ENCODE measurements around the gene FAM171A2. TPM values are rescaled to one million over a fixed set of nuclear protein-coding genes. Genes with fewer than 3 reads are reported as not detected.

FAM171A2 gene
- total RNA-seq, 1 donor from 2014 or later, result 6.1 TPM

DNA sequence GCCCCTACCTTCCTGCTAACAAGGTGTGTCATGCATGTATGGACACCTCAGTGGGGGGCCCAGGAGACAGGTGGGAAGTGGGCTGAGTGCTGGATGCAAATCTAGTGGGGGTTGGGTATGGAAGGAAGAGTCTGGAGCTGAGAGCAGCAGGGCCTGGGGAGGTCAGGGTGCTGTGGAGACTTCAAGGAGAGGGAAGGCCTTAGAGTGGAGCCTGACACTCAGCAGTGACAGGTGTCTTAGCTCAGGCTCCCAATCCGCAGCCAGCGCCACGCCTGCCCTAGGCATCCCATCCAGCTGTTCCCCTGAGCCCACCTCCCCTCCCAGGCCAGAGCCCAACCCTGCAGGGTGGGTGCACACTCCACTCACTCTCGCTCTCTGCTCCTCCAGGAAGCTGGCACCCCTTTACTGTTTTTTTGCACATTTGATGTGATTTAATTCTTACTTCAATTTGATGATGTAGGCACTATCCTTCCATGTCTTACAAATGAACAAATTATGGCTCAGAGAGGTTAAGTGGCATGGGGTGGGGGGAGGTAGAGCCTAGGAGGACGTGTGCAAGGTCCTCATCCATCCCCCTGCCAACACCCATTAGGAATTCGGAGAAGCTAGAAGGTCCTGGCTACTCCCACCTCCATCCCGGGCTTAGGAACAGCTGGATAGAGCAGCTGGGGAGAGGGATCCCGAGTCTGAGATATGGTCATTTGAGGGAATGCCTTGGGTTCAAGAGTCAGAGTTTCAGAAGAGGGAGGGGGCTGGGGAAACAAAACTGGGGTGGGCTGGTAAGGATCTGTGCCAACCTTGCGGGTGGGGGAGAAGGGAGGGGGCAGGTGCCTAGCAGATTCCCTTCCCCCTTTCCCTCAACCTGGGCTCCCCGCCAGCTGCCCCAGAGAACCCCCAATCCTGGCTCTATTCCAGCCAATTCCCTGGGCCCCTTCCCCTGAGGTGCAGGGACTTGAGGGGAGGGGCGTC is 2.1 kb downstream of the FAM171A2 start:
- DNase-seq (ENCODE audit: low read depth, low spot score), result no peak

DNA sequence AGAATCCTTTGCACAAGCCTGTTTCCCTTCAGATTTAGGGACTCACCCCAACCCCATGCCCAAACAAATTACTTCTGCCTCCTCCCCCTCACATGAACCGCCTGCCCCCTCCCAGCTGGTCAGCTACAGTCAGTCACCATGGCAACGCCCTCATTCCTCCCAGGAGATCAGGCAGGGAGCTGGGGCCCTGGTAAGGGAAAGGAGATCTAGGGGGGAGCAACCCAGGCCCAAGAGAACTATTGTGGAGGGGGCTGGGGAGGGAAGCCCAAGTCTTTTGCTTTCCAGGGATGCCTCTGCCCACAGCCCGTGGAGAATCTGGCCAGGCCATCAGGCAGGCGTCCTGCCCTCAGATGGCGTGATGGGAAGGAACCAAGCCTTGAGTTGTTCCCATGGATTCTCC is 2.8 kb downstream of the FAM171A2 start:
- no peak for DNase-seq (ENCODE audit: low read depth, low spot score)

DNA sequence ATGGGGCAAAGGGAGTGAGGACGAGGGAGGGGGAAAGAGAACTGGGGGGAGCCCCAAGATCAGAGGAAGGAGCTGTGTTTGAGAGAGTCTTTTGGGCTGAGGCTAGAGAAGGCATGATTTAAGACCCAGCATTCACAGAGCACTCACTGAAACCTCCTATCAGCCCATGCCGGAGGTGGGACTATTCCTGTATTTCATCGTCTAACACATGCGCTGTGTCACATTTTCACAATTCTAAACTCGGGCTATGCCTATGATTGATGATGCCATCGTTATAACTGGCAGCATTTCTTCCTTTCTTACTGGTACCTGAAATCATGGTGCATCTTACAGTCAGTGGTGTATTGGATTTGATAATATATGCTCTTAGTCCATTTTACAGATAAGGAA is 3.5 kb downstream of the FAM171A2 start:
- DNase-seq (ENCODE audit: low read depth, low spot score), result no peak

DNA sequence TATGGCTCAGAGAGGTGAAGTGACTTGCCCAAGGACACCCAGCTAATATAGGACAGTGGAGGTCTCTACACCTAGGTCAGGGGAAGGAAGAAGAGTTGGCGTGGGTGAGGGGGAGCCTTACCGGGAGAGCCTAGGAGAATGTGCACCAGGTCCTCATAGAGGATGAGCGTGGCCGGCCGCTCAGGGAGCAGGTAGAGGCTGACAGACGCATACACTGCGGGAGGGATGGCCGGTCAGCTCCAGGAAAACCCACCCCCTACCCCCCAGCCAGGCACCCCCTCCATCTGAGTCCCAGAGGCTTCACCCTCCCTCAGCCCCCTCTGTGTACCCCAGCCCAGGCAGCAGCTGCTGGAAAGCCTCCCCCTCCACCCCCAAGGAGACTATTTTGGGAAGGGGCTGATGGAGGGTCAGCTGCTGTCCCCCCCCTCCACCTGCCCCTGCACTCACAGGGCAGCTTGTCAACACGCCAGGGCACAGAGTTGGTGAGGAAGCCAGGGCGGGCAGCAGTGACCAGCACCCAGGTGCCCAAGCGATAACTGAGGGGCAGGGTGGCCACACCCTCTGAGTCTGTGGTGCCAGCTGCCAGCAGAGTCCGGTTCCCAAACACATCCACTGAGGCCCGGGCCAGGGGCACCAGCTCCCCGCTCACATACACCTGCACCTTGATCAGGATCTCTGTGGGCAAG is 4.1 kb downstream of the FAM171A2 start:
- no peak for DNase-seq (ENCODE audit: low read depth, low spot score)

DNA sequence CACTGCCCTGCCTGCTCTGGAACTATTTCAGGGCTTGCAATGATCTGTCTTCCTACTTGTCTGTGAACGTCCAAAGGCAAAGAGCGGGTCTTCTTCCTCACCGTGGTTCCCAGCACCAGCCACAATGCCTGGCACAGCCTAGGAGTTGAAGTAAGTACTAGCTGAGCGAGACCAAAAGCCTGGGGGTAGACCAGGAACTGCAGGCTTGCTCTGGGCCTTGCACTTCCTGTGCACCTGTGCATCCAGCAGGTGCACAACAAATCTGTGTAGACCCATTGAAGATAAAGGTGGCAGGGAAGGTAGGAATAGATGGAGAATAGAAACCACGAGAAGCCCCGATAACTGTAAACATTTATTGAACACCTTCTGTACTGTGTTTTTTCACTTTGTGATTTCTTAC is 4.6 kb downstream of the FAM171A2 start:
- no peak for DNase-seq (ENCODE audit: low read depth, low spot score)

DNA sequence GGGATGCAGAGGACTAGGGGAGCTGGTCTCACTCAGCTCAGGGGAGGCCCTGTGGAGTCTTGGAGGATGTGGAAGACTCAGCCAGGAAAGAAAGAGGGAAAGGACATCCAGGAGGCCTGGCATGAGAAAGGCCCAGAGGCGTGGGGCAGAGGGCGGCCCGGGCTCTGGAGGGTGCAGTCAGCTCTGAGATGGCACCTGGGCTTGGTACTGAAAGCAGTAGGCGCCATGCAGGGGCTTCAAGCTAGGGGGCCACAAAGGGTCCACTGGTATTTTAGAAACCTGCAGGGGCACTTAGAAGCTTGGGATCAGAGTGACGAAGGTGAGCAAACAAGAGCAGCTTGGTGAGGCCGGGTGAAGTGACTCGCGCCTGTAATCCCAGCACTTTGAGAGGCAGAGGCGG is 5.6 kb downstream of the FAM171A2 start:
- DNase-seq (ENCODE audit: low read depth, low spot score), result no peak

DNA sequence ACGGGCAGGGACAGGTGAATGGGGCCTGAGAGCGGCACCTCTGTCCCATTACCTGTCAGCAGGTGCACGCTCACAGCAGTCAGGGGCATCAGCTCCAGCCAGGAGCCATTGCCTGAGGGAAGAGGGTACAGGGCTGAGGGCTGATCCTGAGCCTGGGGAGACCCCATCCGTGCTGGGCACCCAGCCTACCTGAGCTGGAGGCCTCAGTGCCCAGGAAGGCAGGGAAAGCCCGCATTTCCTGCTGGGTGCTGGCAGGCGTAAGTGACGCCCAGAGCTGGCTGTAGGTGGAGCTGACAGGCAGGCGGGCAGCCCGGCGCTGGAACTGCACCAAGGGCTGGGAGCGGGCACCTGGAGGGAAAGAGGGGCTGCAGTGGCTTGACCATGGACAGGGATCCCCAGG is 7.4 kb downstream of the FAM171A2 start:
- DNase-seq (ENCODE audit: low read depth, low spot score), result no peak

DNA sequence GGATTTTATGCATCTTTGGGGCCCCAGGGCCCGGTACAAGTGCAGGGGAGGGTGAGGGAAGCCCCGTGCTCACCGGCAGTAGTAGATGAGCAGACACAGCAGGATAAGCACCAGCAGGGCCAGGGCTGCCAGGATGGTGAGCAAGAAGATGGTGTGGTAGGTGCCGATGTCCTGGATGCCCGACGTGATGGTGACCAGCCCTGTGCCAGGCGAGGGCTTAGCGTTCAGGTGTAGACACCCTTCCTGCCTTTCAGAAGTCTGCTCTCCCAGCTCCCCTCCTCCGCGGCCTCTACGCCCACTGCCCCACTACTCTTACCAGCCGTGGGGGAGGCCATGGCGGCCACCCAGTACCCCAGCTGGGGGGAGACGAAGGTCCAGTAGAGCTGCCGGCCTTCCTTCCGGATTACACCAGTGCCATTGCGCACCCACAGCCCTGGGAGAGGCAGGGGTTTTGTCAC is 8.0 kb downstream of the FAM171A2 start:
- no peak for DNase-seq (ENCODE audit: low read depth, low spot score)

DNA sequence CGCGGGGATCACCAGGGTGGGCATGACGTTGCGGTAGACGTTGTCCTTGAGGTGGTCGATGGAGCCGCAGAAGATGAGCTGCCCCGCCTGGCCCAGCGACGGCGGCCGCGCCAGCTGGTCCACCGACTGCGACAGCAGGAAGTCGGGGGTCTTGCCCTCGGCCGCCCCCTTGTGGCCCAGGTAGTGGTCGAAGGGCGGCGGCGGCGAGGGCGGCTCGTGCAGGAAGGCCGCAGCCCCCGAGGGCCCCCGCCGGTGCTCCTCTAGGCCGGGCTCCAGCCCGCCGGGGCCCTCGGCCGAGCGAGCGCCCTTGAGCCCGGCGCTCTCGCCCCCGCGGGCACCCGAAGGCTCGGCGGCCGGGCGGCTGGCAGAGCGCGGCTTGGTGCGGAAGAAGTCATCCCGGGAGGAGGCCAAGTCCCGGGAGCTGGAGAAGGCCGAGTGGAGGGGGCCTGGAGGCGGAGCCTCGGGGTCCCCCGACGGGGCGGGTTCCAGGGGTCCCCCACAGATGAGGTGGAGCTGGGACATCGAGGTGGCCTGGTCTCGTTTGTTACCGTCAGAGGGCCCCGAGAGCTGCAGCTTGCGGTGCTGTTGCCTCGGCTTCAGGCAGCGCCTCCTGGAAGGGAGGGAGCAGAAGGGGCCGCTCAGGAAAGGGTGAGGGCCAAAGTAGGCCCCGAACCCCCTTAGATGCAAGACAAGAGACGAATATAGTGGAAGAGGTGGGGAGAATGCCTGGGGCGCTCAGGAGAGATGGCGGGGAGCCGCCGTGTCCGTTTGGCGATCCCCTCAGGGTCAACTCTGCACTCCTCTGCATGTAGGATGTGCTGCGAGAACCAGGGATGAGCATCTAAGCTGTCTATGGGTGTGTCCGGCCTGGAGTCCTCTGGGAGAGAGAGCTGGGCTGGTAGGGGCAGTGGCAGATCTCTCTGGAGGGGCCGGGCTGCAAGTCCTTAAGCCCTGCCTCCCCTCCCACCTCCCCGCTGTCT is 8.8 kb downstream of the FAM171A2 start:
- no peak for DNase-seq (ENCODE audit: low read depth, low spot score)

DNA sequence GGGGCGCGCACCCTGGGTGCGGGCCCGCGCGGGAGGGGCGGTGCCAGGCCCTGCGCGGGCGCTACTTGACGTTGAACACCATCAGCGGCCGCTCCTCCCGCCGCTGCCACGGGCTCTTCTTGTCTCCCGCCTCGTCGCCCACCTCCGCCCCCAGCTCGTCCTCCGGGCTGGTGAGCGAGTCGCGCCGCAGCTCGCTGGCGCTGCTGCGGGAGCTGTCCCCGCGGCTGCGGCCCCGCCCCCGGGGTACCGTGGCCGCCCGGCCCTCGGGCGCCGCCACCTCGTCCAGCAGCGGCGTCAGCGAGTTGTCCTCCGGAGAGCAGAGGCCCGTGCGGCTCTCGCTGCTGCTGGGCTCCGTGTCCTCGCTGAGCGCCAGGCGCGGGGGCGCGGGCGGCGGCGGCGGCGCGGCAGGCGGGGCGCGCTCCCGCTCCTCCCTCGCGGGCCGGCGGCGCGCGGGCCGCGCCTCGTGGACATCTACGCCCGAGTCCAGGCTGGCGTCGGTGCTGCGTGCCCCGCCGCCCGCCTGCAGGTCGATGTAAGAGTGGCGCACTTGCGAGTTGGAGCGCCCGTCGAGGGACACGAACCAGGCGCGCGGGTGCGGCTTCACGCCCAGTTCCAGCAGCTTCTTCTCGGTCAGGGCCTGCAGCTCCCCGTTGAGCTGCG is 9.9 kb downstream of the FAM171A2 start:
- DNase-seq (ENCODE audit: low read depth, low spot score), result no peak

DNA sequence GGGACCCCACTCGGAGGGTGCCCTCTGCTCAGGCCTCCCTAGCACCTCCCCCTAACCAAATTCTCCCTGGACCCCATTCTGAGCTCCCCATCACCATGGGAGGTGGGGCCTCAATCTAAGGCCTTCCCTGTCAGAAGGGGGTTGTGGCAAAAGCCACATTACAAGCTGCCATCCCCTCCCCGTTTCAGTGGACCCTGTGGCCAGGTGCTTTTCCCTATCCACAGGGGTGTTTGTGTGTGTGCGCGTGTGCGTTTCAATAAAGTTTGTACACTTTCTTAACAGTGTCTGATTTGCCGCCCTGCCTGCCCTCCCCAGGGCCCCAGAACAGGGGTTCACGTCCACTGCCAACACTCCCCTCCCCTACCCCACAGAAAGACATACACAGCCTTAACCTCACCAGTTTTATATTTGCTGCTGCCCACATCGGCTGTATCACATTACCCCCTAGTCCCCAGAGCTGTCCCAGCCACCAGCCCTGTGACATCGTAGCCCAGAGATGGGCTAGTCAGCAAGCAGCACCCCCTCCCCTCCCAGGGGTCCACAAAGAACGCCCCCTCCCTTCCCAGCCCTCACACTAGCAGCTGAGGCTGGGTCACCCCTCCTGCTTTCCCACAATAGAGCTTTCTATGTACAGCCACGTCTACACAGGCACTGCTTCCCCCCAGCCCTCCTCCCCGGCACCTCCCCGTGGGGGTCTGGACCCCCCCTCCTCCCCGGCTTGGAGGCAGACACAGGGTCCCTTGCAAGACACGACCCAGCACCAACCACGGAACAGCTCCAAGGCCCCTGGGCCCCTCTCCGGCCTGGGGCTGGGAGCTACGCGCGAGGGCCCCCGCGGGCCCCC is 10.6 kb downstream of the FAM171A2 start:
- DNase-seq (ENCODE audit: low read depth, low spot score), result no peak

DNA sequence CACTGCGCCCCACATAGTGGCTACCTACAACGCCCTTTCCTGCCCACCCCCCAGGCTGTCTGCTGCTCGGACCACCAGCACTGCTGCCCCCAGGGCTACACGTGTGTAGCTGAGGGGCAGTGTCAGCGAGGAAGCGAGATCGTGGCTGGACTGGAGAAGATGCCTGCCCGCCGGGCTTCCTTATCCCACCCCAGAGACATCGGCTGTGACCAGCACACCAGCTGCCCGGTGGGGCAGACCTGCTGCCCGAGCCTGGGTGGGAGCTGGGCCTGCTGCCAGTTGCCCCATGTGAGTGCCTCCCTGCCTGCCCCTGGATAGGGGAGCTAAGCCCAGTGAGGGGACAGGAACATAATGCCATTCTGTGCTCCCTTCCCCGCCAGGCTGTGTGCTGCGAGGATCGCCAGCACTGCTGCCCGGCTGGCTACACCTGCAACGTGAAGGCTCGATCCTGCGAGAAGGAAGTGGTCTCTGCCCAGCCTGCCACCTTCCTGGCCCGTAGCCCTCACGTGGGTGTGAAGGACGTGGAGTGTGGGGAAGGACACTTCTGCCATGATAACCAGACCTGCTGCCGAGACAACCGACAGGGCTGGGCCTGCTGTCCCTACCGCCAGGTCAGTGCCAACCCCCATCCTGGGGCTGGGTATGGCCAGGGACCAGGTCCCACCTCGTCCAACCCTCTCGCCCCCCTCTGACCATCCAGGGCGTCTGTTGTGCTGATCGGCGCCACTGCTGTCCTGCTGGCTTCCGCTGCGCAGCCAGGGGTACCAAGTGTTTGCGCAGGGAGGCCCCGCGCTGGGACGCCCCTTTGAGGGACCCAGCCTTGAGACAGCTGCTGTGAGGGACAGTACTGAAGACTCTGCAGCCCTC is 11.5 kb downstream of the FAM171A2 start:
- no peak for DNase-seq (ENCODE audit: low read depth, low spot score)

DNA sequence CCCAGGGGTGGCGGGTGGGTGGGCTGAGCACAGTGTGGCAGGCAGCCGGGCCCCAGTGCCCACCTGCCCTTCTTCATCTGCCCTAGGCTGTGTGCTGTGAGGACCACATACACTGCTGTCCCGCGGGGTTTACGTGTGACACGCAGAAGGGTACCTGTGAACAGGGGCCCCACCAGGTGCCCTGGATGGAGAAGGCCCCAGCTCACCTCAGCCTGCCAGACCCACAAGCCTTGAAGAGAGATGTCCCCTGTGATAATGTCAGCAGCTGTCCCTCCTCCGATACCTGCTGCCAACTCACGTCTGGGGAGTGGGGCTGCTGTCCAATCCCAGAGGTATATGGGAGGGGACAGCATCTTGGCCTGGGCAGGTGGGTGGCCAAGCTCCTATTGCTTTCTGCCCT is 12.2 kb downstream of the FAM171A2 start:
- no peak for DNase-seq (ENCODE audit: low read depth, low spot score)

DNA sequence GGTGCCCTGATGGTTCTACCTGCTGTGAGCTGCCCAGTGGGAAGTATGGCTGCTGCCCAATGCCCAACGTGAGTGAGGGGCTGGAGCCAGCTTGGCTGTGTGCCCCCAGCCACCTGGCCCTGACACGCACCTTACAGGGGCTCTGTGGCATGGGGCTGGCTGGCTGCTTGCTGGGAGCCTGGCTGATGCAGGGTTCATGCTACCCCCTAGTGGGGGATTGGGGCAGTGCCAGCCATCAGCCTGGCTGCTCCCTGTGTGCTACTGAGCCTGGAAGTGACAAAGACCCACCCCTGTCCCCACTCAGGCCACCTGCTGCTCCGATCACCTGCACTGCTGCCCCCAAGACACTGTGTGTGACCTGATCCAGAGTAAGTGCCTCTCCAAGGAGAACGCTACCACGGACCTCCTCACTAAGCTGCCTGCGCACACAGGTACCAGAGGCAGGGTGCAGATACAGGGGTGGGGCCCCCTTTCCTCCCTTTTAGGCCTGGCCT is 12.9 kb downstream of the FAM171A2 start:
- no peak for DNase-seq (ENCODE audit: low read depth, low spot score)

DNA sequence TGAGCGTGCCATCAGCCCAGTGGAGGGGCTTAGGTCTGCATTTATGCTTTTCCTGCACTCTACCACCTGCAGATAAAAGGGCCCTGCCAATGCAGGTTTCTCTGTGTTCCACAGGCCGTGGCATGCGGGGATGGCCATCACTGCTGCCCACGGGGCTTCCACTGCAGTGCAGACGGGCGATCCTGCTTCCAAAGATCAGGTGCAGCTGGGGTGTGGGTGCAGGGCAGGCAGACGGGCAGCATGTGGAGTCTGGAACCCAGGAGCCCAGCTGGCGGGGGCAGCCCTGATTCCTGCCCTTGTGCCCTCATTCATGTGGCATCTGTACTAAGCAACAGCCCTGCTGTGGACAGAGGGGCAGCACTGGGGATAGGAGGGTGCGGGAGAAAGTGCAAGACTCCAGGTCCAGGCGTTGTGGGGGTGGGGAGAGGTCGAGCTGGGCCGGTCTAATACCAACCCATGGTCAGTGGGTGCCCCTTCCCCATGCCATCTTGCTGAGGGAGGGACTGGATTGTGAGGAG is 14.0 kb downstream of the FAM171A2 start:
- no peak for DNase-seq (ENCODE audit: low read depth, low spot score)

DNA sequence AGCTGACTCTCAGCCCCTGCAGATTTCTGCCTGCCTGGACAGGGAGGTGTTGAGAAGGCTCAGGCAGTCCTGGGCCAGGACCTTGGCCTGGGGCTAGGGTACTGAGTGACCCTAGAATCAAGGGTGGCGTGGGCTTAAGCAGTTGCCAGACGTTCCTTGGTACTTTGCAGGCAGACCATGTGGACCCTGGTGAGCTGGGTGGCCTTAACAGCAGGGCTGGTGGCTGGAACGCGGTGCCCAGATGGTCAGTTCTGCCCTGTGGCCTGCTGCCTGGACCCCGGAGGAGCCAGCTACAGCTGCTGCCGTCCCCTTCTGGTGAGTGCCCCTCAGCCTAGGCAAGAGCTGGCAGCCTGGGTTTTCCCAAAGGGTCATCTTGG is 14.7 kb downstream of the FAM171A2 start:
- no peak for DNase-seq (ENCODE audit: low read depth, low spot score)

DNA sequence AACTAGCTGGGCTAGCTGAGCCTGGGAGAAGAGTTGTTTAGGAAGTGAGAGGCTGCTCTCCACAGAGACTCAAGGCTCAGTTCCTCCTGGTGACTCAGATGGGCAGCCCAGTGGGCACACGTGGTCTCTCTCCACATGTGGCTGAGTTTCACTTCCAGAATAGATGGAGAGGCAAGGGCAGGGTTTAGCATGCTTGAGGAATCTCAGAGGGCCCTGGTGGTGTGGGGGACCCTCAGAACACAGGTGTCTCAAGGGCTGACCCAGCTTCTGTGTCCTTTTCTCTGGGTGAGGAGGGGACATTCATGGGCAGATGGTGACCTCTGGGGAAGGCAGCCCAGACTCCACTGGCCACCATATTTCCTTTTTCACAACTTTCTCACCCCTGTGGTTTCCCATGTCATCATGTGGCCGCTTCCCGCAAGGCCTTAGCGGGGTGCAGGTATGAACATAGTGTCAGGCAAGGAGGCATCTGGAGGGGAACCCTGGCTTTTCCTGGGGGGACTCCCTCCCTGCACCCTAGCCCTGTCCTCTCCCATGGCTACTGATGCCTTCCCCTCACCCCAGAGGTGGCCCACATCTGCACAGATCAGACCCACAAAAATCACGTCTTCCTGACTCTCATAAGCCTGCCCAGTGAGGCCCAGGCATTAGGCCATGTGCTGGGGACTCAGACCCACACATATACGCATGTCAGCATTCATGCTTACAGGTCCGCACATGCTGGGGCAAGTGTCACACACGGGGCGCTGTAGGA is 15.2 kb downstream of the FAM171A2 start:
- DNase-seq (ENCODE audit: low read depth, low spot score), result no peak
